ENCODE results near the gene DPP3. TPM values are rescaled to one million over a fixed set of nuclear protein-coding genes. Genes with fewer than 3 reads are reported as not detected.

The DPP3 gene
- total RNA-seq, 1 donor from 2014 or later: 63.3 TPM

GRCh38 chr11:66497206-66497605, 17.0 kb downstream of the DPP3 start:
- no peak overlapping the region for H3K27ac Mint-ChIP-seq
- TF ChIP-seq CTCF (IDR thresholded peaks at IDR 0.05): no peak
- peaks cover 52% of the 10 kb centered on the region for H3K36me3 Mint-ChIP-seq (ENCODE audit: low read depth)
- ChIA-PET POLR2A (no interaction called here), CTCF (no interaction called here)
- H3K4me1 Mint-ChIP-seq: no peaks in the 10 kb centered on the region
- H3K27me3 Mint-ChIP-seq: no peaks in the 10 kb centered on the region
- intact Hi-C loops (cut with micrococcal nuclease): no loop called here
- ATAC-seq (ENCODE audit: low read depth) (no peak), DNase-seq (no peak)
- H3K9me3 Mint-ChIP-seq: no peaks in the 10 kb centered on the region
- no peak overlapping the region for H3K4me3 Mint-ChIP-seq

GRCh38 chr11:66498506-66498905, 18.3 kb downstream of the DPP3 start:
- Mint-ChIP-seq H3K4me3 (no peak overlapping the region), H3K27me3 (no peaks in the 10 kb centered on the region), H3K36me3 (ENCODE audit: low read depth) (peaks cover 48% of the 10 kb centered on the region), H3K9me3 (no peaks in the 10 kb centered on the region), H3K4me1 (no peaks in the 10 kb centered on the region), H3K27ac (no peak overlapping the region)
- no peak for TF ChIP-seq CTCF (IDR thresholded peaks at IDR 0.05)
- intact Hi-C loops (cut with micrococcal nuclease): no loop called here
- no peak for ATAC-seq (ENCODE audit: low read depth)
- CTCF ChIA-PET: no interaction called here
- POLR2A ChIA-PET: no interaction called here
- DNase-seq: no peak

GRCh38 chr11:66505276-66505816, 25.1 kb downstream of the DPP3 start:
- ChIA-PET CTCF (no interaction called here), POLR2A (no interaction called here)
- intact Hi-C loops (cut with micrococcal nuclease): no loop called here
- ATAC-seq (ENCODE audit: low read depth): no peak
- Mint-ChIP-seq H3K9me3 (no peaks in the 10 kb centered on the region), H3K4me3 (no peak overlapping the region), H3K4me1 (peaks cover 3% of the 10 kb centered on the region), H3K27ac (no peak overlapping the region), H3K36me3 (ENCODE audit: low read depth) (peaks cover 38% of the 10 kb centered on the region), H3K27me3 (no peaks in the 10 kb centered on the region)
- no peak for TF ChIP-seq CTCF (IDR thresholded peaks at IDR 0.05)
- no peak for DNase-seq

GRCh38 chr11:66509131-66509561, 28.9 kb downstream of the DPP3 start:
- no peak for ATAC-seq (ENCODE audit: low read depth)
- peaks cover 25% of the 10 kb centered on the region for H3K36me3 Mint-ChIP-seq (ENCODE audit: low read depth)
- H3K9me3 Mint-ChIP-seq: no peaks in the 10 kb centered on the region
- ChIA-PET POLR2A (interaction anchor here (0.7 kb wide), 1 partner anchor 789 kb away, joined by 3 read pairs; no protein-coding TSS in a partner anchor), CTCF (no interaction called here)
- peaks cover 14% of the 10 kb centered on the region for H3K4me1 Mint-ChIP-seq
- DNase-seq: no peak
- H3K4me3 Mint-ChIP-seq: no peak overlapping the region
- no peaks in the 10 kb centered on the region for H3K27me3 Mint-ChIP-seq
- intact Hi-C loops (cut with micrococcal nuclease): no loop called here
- H3K27ac Mint-ChIP-seq: no peak overlapping the region
- no peak for TF ChIP-seq CTCF (IDR thresholded peaks at IDR 0.05)

GRCh38 chr11:66510271-66510989, 30.2 kb downstream of the DPP3 start, which contains the start of gene BBS1:
Gene BBS1, plus strand, starts transcription at chr11:66510635. Its CDS starts 25 bp downstream, at chr11:66510660.
- intact Hi-C loops (cut with micrococcal nuclease): loop anchor here (1.0 to 2.0 kb wide), 4 partner anchors 30 to 168 kb away; partner anchors contain the start of genes ACTN3, DPP3, PELI3 and ZDHHC24
- CTCF ChIA-PET: interaction anchor here (1.0 to 1.1 kb wide), 4 partner anchors 30 to 168 kb away, joined by 3 read pairs; partner anchors contain the start of gene DPP3
- DNase-seq (peak; percentile 82), ATAC-seq (ENCODE audit: low read depth) (peak; percentile 98)
- H3K4me3 Mint-ChIP-seq: peak within 1 kb of the TSS; percentile 91
- no peaks in the 10 kb centered on the region for H3K9me3 Mint-ChIP-seq
- H3K36me3 Mint-ChIP-seq (ENCODE audit: low read depth): peaks cover 26% of the 10 kb centered on the region
- TF ChIP-seq CTCF (IDR thresholded peaks at IDR 0.05): no peak
- peaks cover 14% of the 10 kb centered on the region for H3K4me1 Mint-ChIP-seq
- H3K27ac Mint-ChIP-seq: peak within 1 kb of the TSS; percentile 42
- H3K27me3 Mint-ChIP-seq: no peaks in the 10 kb centered on the region
- POLR2A ChIA-PET: interaction anchor here (1.0 to 1.5 kb wide), 7 partner anchors 30 to 168 kb away, joined by 3 to 10 read pairs (median 4); partner anchors contain the start of genes DPP3, MRPL11, NPAS4 and PELI3

All from activated B cell treated with CpG ODN at 0.5 μM for 24 hours (primary cell).